WTC11 (cell line): ENCODE measurements around the gene FHOD3.

Experiments
- ARID4B ChIP-seq: sonication (generic); formaldehyde crosslinking; IDR thresholded peaks from 2 replicates; pipeline ENCODE4 v1.8.0; 2023; ENCODE audit warnings: missing genetic modification reagents, mild to moderate bottlenecking, borderline replicate concordance
- ATF2 ChIP-seq: sonication (generic); formaldehyde crosslinking; IDR thresholded peaks from 2 replicates; pipeline ENCODE4 v1.8.1; 2022; ENCODE audit warnings: low read depth, missing genetic modification reagents, borderline replicate concordance
- ATF3 ChIP-seq: sonication (generic); formaldehyde crosslinking; conservative IDR thresholded peaks from 2 replicates; pipeline ENCODE4 v1.8.1; 2022; ENCODE audit warnings: mild to moderate bottlenecking, missing genetic modification reagents
- CREB1 ChIP-seq: sonication (generic); formaldehyde crosslinking; IDR thresholded peaks from 2 replicates; pipeline ENCODE4 v1.8.0; 2023; ENCODE audit warnings: mild to moderate bottlenecking, missing genetic modification reagents
- E2F5 ChIP-seq: sonication (generic); formaldehyde crosslinking; IDR thresholded peaks from 2 replicates; pipeline ENCODE4 v1.8.1; 2022; ENCODE audit warnings: mild to moderate bottlenecking, moderate library complexity, missing genetic modification reagents
- KAT7 ChIP-seq: sonication (generic); formaldehyde crosslinking; IDR thresholded peaks from 2 replicates; pipeline ENCODE4 v1.8.1; 2023; ENCODE audit warnings: missing genetic modification reagents, mild to moderate bottlenecking, borderline replicate concordance
- NR3C1 ChIP-seq: sonication (generic); formaldehyde crosslinking; conservative IDR thresholded peaks from 2 replicates; pipeline ENCODE4 v1.8.1; 2023; ENCODE audit warnings: low read depth, mild to moderate bottlenecking, missing genetic modification reagents
- TCF7 ChIP-seq: sonication (generic); formaldehyde crosslinking; IDR thresholded peaks from 2 replicates; pipeline ENCODE4 v1.8.0; 2022; ENCODE audit warnings: mild to moderate bottlenecking, low read depth, missing genetic modification reagents, moderate library complexity
- TP53 ChIP-seq: sonication (generic); formaldehyde crosslinking; IDR thresholded peaks from 2 replicates; pipeline ENCODE4 v1.8.1; 2023; ENCODE audit warnings: mild to moderate bottlenecking, missing genetic modification reagents
- USF2 ChIP-seq: sonication (generic); formaldehyde crosslinking; IDR thresholded peaks from 2 replicates; pipeline ENCODE4 v1.8.1; 2023; ENCODE audit warnings: mild to moderate bottlenecking, missing genetic modification reagents, moderate library complexity
- ZNF263 ChIP-seq: sonication (generic); formaldehyde crosslinking; IDR thresholded peaks from 2 replicates; pipeline ENCODE4 v1.8.1; 2022; ENCODE audit warnings: low read depth, mild to moderate bottlenecking, moderate library complexity, missing genetic modification reagents
- ZNF416 ChIP-seq: fragments of 250-450 bp; sonication (Bioruptor Pico); IDR thresholded peaks from 2 replicates; pipeline ENCODE4 v1.9.0; 2021; ENCODE audit warnings: mild to moderate bottlenecking, inconsistent platforms
- TF ChIP-seq, protein P1 (sequence below): fragments of 200-600 bp; IDR thresholded peaks from 2 replicates; pipeline ENCODE4 v1.8.0; 2022; ENCODE audit warnings: antibody characterized with exemption
- TF ChIP-seq, protein P2 (sequence below): sonication (generic); formaldehyde crosslinking; IDR thresholded peaks from 2 replicates; pipeline ENCODE4 v1.8.0; 2022; ENCODE audit warnings: mild to moderate bottlenecking, missing genetic modification reagents

DNA sequence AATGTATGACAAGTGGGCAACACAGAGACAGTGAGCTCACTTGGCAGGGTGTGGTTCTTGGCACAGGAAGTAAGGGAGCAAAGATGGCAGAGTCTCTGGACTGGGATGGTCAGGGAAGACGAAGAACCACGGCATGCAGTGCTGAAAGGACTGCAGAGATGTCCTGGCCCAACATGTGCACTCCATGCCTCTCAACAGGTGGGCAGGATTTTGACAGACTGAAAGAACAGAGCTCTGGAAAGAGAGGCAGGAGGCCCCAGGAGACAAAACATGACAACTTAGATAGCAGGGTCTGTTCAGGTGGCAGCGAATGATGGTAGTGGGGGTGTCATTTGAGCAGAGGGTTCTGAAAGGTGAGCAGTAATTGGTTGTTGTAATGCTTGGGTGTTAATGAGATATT lies 180.3 kb downstream of the FHOD3 start:
- TF ChIP-seq E2F5 (CRISPR knock-in tag) (no peak), ZNF263 (CRISPR knock-in tag) (no peak), KAT7 (no peak), CREB1 (CRISPR knock-in tag) (no peak), TCF7 (CRISPR knock-in tag) (no peak), TP53 (no peak), ZNF416 (CRISPR knock-in tag) (no peak), ATF2 (no peak), NR3C1 (CRISPR knock-in tag) (no peak), ATF3 (CRISPR knock-in tag) (no peak), USF2 (CRISPR knock-in tag) (no peak), ARID4B (CRISPR knock-in tag) (no peak)
- TF ChIP-seq, protein P1, sequence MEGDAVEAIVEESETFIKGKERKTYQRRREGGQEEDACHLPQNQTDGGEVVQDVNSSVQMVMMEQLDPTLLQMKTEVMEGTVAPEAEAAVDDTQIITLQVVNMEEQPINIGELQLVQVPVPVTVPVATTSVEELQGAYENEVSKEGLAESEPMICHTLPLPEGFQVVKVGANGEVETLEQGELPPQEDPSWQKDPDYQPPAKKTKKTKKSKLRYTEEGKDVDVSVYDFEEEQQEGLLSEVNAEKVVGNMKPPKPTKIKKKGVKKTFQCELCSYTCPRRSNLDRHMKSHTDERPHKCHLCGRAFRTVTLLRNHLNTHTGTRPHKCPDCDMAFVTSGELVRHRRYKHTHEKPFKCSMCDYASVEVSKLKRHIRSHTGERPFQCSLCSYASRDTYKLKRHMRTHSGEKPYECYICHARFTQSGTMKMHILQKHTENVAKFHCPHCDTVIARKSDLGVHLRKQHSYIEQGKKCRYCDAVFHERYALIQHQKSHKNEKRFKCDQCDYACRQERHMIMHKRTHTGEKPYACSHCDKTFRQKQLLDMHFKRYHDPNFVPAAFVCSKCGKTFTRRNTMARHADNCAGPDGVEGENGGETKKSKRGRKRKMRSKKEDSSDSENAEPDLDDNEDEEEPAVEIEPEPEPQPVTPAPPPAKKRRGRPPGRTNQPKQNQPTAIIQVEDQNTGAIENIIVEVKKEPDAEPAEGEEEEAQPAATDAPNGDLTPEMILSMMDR: no peak
- TF ChIP-seq, protein P2, sequence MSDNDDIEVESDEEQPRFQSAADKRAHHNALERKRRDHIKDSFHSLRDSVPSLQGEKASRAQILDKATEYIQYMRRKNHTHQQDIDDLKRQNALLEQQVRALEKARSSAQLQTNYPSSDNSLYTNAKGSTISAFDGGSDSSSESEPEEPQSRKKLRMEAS (CRISPR knock-in tag): no peak
